ENCODE results near the gene ADAMTS17.

The ADAMTS17 gene

DNA sequence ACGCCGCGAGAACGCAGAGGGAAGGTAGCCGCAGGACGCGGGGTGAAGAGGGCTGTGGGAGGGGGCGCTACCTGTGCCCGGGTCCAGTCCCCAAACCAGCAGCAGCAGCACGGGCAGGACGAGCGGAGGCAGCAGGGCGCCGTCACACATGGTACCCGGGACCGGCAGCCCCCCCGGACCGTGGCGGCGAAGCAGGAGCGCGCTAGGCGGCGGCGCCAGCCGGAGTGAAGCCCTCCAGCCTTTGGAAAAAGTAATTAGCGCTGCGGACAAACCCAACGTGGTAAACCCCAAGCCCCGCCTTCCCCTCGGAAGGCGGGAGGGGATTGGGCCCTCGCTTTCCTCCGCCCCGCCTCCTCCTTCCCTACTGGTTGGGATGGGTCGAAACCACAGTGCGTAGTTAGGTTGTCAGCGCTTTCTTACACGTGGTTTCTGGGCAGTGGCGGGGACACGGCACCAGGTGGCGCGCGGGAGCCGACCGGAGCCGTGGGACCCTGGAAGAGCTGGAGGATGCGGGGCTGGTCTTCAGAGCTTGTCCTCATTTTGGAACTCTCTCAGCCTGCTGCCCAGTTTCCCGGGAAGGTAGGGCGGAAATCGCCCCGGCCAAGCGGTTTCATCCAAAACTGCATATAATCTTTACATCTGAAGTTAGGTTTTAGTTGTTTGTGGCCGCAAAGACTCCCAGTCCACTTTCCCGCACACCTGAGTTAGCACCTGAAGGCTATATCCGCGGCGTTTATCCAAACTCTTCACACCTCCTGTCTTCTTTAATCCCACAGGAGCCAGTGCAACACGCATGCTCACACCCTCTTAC is at the start of gene ADAMTS17:
ADAMTS17 (minus strand) TSS at position 226 of the 811 bp plus-strand sequence; CDS start at position 150, 76 bp downstream.
- peak; percentile 90 for DNase-seq (ENCODE audit: low read depth)

GRCh38 chr15:100385300-100386050 is 43.7 kb upstream of the ADAMTS17 start:
- no peak for DNase-seq (ENCODE audit: low read depth)

GRCh38 chr15:100384108-100384410 is 42.3 kb upstream of the ADAMTS17 start:
- DNase-seq (ENCODE audit: low read depth), result no peak

DNA sequence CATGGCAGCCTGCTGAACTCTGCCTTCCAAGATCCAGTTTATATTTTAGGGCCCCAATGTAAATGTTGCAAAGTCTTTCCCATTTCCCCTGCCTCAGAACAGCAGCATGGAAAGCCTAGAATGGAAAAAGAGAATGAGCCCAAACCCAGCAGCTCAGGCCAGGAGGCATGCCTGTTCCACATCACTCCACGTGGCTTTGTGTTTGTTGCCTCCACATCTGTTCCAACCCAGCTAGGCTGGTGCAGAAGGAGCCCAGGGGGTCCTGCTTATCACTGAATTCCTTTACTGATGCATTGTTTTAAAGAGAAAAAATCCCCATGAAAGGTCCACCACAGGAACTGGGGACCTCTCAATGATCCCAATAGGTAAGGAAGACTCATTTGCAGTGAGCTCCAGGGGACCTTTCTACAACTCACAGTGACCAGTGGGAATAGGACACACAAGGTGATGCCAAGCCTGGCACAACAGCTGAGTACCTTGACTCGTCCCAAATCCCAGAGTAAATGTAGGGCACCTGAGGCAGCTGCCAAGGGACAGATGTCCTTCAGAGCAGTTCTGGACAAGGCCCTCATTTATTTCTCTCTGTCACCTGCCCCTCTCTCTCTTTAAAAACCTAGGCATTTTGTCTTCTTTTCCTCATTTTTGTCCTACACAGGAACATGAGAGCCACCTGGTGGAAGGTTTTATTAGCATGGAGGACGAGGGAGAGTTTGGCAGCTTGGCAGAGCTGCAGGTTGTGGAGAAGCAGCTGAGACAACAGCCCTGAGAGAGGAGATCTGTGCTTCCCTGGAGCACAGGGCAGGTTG is 41.7 kb upstream of the ADAMTS17 start:
- no peak for DNase-seq (ENCODE audit: low read depth)

DNA sequence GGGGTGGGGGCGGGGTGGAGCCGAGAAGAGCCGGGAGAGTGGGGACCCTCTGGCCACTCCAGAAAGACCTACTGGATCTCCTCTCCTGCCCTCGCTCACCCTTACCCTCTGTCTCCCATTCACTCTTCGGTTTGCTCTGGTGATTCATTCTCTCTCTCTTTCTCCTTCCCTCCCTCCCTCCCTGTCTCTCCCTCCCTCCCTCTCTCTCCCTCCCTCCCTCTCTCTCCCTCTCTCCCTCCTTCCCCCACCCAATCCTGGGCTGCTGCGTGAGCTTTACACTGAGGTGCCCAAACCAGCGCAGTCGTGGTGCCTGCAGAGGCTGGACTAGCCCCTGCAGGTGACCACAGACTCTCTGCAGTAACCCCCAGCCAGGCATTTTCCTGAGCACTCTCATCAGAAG is 32.2 kb upstream of the ADAMTS17 start:
- DNase-seq (ENCODE audit: low read depth), result no peak

DNA sequence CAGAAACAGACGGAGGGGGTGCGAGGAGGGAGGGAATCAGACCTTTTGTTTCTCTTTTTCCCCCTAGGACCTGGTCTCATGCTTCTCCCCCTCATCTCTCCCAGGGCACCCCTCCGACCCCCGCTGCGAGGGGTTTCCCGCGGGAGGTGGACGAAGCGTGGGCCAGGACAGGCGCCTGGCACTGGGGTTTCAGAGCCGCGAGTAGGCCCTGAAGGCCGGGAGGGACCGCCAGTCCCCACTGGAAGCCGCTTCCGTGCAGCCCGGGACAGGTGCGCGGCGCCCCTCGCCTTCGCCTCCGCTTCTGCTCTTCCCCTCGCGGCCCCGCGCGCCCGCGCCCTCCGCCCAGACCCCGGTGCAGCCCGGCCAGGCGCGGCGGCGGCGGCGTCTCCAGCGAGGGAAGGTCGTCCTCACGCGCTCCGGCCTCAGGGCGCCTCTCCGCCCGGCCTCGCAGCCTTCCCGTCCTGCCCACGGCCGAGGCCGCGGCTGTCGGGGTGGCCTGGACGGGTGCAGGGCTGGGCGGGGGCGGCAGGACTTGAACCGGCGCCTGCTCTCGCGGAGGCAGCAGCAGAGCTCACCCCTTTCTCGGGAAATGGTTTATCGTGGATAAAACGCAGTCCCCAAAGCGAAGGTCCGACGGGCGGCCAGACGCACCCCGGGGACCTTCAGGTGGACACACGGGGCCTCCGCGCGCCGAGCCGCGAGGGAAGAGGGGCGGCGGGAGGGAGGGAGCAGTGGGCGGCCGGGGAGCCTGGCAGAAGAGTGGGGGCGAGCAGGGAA is 31.5 kb upstream of the ADAMTS17 start:
- DNase-seq (ENCODE audit: low read depth), result no peak

DNA sequence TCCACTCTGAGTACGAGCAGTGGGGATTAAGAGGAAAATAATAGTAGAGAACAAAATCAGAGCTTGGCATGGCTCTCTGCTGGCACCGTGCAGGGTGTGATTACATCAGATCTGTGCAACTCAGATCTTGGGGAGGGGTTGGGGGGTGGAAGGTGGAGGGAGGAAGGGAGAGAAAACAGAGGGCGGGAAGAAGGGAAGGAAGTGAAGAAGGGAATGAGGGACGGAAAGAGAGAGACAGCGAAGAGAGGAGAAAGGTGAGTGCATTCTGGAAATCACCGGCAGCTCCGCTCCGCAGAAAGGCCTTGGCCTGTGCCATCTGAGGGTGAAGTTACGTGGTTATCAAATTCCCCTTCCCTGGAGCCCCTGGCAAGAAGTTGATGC is 31.0 kb upstream of the ADAMTS17 start:
- DNase-seq (ENCODE audit: low read depth), result no peak

- DNase-seq (ENCODE audit: low read depth), result no peak
These were observed 13.6 kb upstream of the ADAMTS17 start for GRCh38 chr15:100355342-100355741.

GRCh38 chr15:100353449-100353848 is 11.7 kb upstream of the ADAMTS17 start:
- DNase-seq (ENCODE audit: low read depth), result no peak

GRCh38 chr15:100350434-100351226 is 8.9 kb upstream of the ADAMTS17 start:
- DNase-seq (ENCODE audit: low read depth), result no peak

- DNase-seq (ENCODE audit: low read depth), result peak; percentile 79
These were observed 8.1 kb upstream of the ADAMTS17 start for GRCh38 chr15:100349696-100350433.

- no peak for DNase-seq (ENCODE audit: low read depth)
These were observed 7.5 kb upstream of the ADAMTS17 start for GRCh38 chr15:100349321-100349695.

GRCh38 chr15:100348578-100348977 is 6.8 kb upstream of the ADAMTS17 start:
- no peak for DNase-seq (ENCODE audit: low read depth)

- no peak for DNase-seq (ENCODE audit: low read depth)
These were observed 5.2 kb upstream of the ADAMTS17 start for GRCh38 chr15:100346866-100347512.

DNA sequence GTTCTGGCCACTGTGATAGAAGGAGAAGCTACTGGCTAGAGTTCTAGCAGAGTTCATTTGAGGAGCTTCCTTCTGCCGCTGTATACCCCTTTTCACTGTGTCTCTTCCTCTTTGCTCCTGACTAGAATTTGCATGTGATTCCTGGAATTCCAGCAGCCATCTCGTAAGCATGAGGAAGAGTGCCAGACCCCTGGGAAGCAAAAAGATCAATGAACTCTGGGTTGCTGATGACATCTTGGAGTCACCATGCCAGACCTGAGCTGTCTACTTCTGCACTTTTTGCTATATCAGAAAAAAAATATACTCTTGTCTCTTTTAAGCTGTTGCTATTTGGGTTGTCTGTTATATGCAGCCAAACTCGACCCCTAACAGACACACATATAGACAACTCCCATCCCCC is 3.7 kb upstream of the ADAMTS17 start:
- no peak for DNase-seq (ENCODE audit: low read depth)

- DNase-seq (ENCODE audit: low read depth), result no peak
These were observed 1.5 kb upstream of the ADAMTS17 start for GRCh38 chr15:100343251-100343650.

DNA sequence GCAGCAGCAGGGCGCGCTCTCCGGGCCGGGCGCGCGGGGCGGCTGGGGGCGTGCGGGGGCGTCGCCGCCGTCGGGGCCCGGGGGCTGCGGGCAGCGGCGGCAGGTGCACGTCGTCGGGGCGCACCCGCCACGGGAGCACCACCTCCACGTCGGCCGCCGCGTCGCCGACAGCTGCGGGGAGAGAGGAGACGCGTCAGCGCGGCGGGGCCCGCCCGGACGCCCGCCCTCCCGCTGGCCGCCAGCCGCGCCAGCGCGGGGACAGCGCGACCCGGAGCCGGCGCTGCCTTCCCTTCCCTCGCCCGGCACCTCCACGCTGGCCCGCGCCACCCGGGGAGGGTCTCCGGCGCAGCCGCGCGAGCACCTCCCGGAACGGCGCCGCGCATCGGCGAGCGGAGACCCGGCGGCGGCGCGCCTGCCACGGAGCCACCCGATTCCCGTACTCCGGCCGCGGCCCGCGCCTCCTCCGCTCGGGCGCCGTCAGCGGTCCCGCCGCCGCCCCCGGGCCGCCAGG is 481 bp downstream of the ADAMTS17 start:
- DNase-seq (ENCODE audit: low read depth), result peak; percentile 18

DNA sequence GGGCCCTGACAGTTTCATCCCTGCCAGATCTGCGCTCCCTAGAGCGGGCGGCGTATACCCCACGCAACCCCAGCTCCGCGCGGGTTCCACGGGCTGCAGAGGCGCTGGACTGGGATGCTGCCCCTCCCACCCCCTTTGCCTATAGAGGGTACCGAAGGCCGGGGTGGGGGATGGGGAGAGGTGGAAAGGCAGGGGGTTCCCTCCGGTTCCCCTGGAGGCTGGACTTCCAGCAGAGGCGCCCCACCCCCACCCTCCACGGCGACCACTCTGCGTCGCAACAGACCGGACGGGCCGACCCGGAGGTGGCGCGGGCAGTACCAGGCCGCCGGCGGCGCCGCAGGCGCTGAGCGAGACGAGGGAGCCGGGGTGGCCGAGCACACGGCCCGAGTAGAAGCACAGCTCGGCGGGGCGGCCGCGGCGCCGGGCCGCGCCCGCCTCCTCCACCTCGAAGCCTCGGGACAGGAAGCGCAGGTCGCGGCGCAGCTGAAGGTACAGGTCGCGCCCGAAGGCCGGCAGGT is 995 bp downstream of the ADAMTS17 start:
- DNase-seq (ENCODE audit: low read depth), result no peak

DNA sequence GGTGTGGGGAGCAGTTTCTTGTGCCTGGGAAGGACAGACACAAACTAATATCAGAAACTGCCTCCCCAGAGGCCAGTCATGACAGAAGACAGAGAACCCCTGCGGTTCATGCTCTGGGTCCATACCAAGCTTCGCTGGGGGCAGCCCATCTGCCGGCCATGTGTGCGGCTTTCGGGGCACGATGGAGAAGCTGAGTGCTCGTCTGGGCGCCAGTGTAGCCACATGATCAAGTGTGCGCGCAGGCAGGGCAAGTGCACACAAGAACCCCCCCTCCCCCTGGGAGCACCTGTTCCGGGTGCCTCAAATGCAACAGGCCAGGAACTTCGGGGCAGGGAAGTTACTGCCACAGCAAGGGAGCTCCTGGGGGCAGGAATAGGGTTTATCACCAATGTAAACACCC is 1.8 kb downstream of the ADAMTS17 start:
- DNase-seq (ENCODE audit: low read depth), result no peak

All from activated T-helper 9 cell treated with anti-CD3 and anti-CD28 coated beads, Interleukin-2, amount 50 U/mL, for 16 hours (primary cell).